ENCODE measurements around the gene SDR42E2.
"Not testable (repeated sequence)": the region's sequence is repeated elsewhere in the genome, so short reads cannot be mapped to it uniquely, and the experiment has no call there.

The SDR42E2 gene

GRCh38 chr16:22163806-22164205, 1.5 kb downstream of the SDR42E2 start:
- no peak for TF ChIP-seq CTCF (IDR thresholded peaks at IDR 0.05)
- no peak overlapping the region for H3K27ac ChIP-seq
- intact Hi-C loops (cut with DNase I; ENCODE audit: low total_unique reads) = no loop called here

GRCh38 chr16:22164482-22164881, 2.2 kb downstream of the SDR42E2 start:
- H3K27ac ChIP-seq = no peak overlapping the region
- peaks cover 0 to 22% of the 10 kb centered on the region in 2 donors for H3K27me3 ChIP-seq
- H3K36me3 ChIP-seq = no peaks in the 10 kb centered on the region
- no peaks in the 10 kb centered on the region for H3K9me3 ChIP-seq
- DNase-seq = no peak
- H3K4me1 ChIP-seq = peaks cover 0 to 6% (median 3%) of the 10 kb centered on the region in 4 donors
- intact Hi-C loops (cut with DNase I; ENCODE audit: low total_unique reads) = no loop called here
- no peak for TF ChIP-seq CTCF (IDR thresholded peaks at IDR 0.05)
- no peak overlapping the region for H3K4me3 ChIP-seq

More at GRCh38 chr16:22163806-22164205, 1.5 kb downstream of the SDR42E2 start:
- no peaks in the 10 kb centered on the region for H3K36me3 ChIP-seq
- DNase-seq = no peak
- no peaks in the 10 kb centered on the region for H3K9me3 ChIP-seq
- peaks cover 0 to 22% of the 10 kb centered on the region in 2 donors for H3K27me3 ChIP-seq
- no peak overlapping the region for H3K4me3 ChIP-seq
- H3K4me1 ChIP-seq = peaks cover 0 to 6% (median 3%) of the 10 kb centered on the region in 4 donors

- H3K4me3 ChIP-seq = no peak overlapping the region
- TF ChIP-seq CTCF (IDR thresholded peaks at IDR 0.05) = no peak
- H3K36me3 ChIP-seq = no peaks in the 10 kb centered on the region
- no peak overlapping the region for H3K27ac ChIP-seq
- intact Hi-C loops (cut with DNase I; ENCODE audit: low total_unique reads) = no loop called here
- peaks cover 0 to 22% of the 10 kb centered on the region in 2 donors for H3K27me3 ChIP-seq
- no peak for DNase-seq
- H3K9me3 ChIP-seq = no peaks in the 10 kb centered on the region
- H3K4me1 ChIP-seq = peaks cover 0 to 6% (median 3%) of the 10 kb centered on the region in 4 donors
These were observed 3.4 kb downstream of the SDR42E2 start for GRCh38 chr16:22165508-22166285.

- intact Hi-C loops (cut with DNase I; ENCODE audit: low total_unique reads) = no loop called here
These were observed 9.6 kb downstream of the SDR42E2 start for GRCh38 chr16:22171953-22172352.

GRCh38 chr16:22172642-22173041, 10.3 kb downstream of the SDR42E2 start:
- H3K27me3 ChIP-seq; H3K36me3 ChIP-seq; H3K4me3 ChIP-seq; H3K9me3 ChIP-seq; H3K4me1 ChIP-seq; intact Hi-C loops (cut with DNase I; ENCODE audit: low total_unique reads); DNase-seq; H3K27ac ChIP-seq: not testable (repeated sequence)

More at GRCh38 chr16:22171953-22172352, 9.6 kb downstream of the SDR42E2 start:
- H3K36me3 ChIP-seq = no peaks in the 10 kb centered on the region
- H3K27ac ChIP-seq = no peak overlapping the region
- no peaks in the 10 kb centered on the region for H3K9me3 ChIP-seq
- no peaks in the 10 kb centered on the region for H3K27me3 ChIP-seq
- DNase-seq = no peak
- no peak for TF ChIP-seq CTCF (IDR thresholded peaks at IDR 0.05)
- H3K4me3 ChIP-seq = no peak overlapping the region
- H3K4me1 ChIP-seq = no peaks in the 10 kb centered on the region

- TF ChIP-seq CTCF (IDR thresholded peaks at IDR 0.05) = no peak
- intact Hi-C loops (cut with DNase I; ENCODE audit: low total_unique reads) = no loop called here
These were observed 12.3 kb downstream of the SDR42E2 start for GRCh38 chr16:22174642-22175041.

More at GRCh38 chr16:22174642-22175041, 12.3 kb downstream of the SDR42E2 start:
- no peaks in the 10 kb centered on the region for H3K4me1 ChIP-seq
- H3K4me3 ChIP-seq = no peak overlapping the region
- no peaks in the 10 kb centered on the region for H3K36me3 ChIP-seq
- no peak for DNase-seq
- no peak overlapping the region for H3K27ac ChIP-seq
- no peaks in the 10 kb centered on the region for H3K9me3 ChIP-seq
- H3K27me3 ChIP-seq = no peaks in the 10 kb centered on the region
